NCI-H1930 (cell line): ENCODE data around the gene NBAS.

Experiments used
- DNase-seq, 2 experiments: peaks; one replicate each; lab custom pipeline; 2025; lab: John Stamatoyannopoulos, UW

Gene NBAS

GRCh38 chr2:15127876-15128275, 433.3 kb downstream of the NBAS start:
- no peak for DNase-seq

- DNase-seq: no peak
These were observed 433.8 kb downstream of the NBAS start for GRCh38 chr2:15127301-15127700.

GRCh38 chr2:15126373-15126772, 434.8 kb downstream of the NBAS start:
- no peak for DNase-seq

- DNase-seq: no peak
These were observed 438.2 kb downstream of the NBAS start for GRCh38 chr2:15122915-15123314.

GRCh38 chr2:15120631-15121030, 440.5 kb downstream of the NBAS start:
- DNase-seq: no peak

GRCh38 chr2:15119722-15120175, 441.4 kb downstream of the NBAS start:
- no peak for DNase-seq

GRCh38 chr2:15117409-15118050, 443.6 kb downstream of the NBAS start:
- no peak for DNase-seq
